ENCODE results near the gene TRIM22.

- TF ChIP-seq POLR2AphosphoS5 (IDR thresholded peaks at IDR 0.05; ENCODE audit: borderline replicate concordance, low read depth, low read length) (no peak), EZH2 (IDR thresholded peaks at IDR 0.05) (no peak)
Observed at GRCh38 chr11:5694642-5695041, 5.1 kb downstream of the TRIM22 start.
